A549 (cell line): ENCODE results near the gene CYP2A6.
A peak's percentile ranks its signal among the peaks of the same experiment; 100 is the strongest.

Experiments used
- ATOH8 ChIP-seq: fragments of 250-450 bp; sonication (Bioruptor Pico); IDR thresholded peaks from 2 replicates; pipeline ENCODE4 v1.5.0; 2020; ENCODE audit warnings: low read depth, mild to moderate bottlenecking, moderate library complexity
- CEBPB ChIP-seq, 2 experiments: fragments of >200 bp in 1 of 2; sonication (Bioruptor Twin) in 1 of 2; formaldehyde crosslinking in 1 of 2; IDR thresholded peaks; 2 replicates each; pipeline ENCODE4 v1.6.1; 2012 to 2016
- CHD2 ChIP-seq: fragments of 150-350 bp; IDR thresholded peaks from 2 replicates; pipeline ENCODE4 v1.6.1; 2014; ENCODE audit warnings: low read length; ENCODE audit not compliant: partially characterized antibody
- CTCF ChIP-seq: fragments of >200 bp; sonication (Bioruptor Twin); formaldehyde crosslinking; IDR thresholded peaks from 3 replicates; pipeline ENCODE4 v1.5.1; 2016
- EP300 ChIP-seq, 2 experiments: fragments of >200 bp; sonication (Bioruptor Twin); formaldehyde crosslinking; IDR thresholded peaks; 2 replicates in 1 of 2; 3 replicates in 1 of 2; pipeline ENCODE4 v1.6.1; 2016 to 2017
- FOSB ChIP-seq: fragments of 250-450 bp; sonication (Bioruptor Pico); IDR thresholded peaks from 2 replicates; pipeline ENCODE4 v1.5.0; 2020; ENCODE audit warnings: mild to moderate bottlenecking, moderate library complexity
- POLR2A ChIP-seq: IDR thresholded peaks from 2 replicates; pipeline ENCODE4 v1.6.1; 2012; ENCODE audit warnings: mild to moderate bottlenecking, low read length
- RCOR1 ChIP-seq: fragments of 150-350 bp; IDR thresholded peaks from 2 replicates; pipeline ENCODE4 v1.6.1; 2014; ENCODE audit warnings: antibody characterized with exemption, low read length, low read depth
- SREBF2 ChIP-seq: fragments of 450-650 bp; IDR thresholded peaks from 2 replicates; pipeline ENCODE4 v1.6.1; 2014; ENCODE audit warnings: mild to moderate bottlenecking, moderate library complexity
- TF ChIP-seq, protein P1 (sequence below): IDR thresholded peaks from 2 replicates; pipeline ENCODE4 v1.6.1; 2012; ENCODE audit warnings: low read depth, borderline replicate concordance
- TF ChIP-seq, protein P2 (sequence below): fragments of >200 bp; sonication (Bioruptor Twin); formaldehyde crosslinking; IDR thresholded peaks from 3 replicates; pipeline ENCODE4 v1.6.1; 2016

GRCh38 chr19:40836754-40837429 is 13.4 kb downstream of the CYP2A6 start:
- TF ChIP-seq CTCF (no peak), RCOR1 (no peak), POLR2A (no peak), FOSB (CRISPR knock-in tag) (no peak), CHD2 (no peak), CEBPB (IDR thresholded peaks at IDR 0.05) (peak in 1 of 2 experiments; percentile 33; a peak in 1 of 4 replicates), ATOH8 (CRISPR knock-in tag) (no peak), EP300 (IDR thresholded peaks at IDR 0.05) (no peak), SREBF2 (no peak)
- TF ChIP-seq, protein P1, sequence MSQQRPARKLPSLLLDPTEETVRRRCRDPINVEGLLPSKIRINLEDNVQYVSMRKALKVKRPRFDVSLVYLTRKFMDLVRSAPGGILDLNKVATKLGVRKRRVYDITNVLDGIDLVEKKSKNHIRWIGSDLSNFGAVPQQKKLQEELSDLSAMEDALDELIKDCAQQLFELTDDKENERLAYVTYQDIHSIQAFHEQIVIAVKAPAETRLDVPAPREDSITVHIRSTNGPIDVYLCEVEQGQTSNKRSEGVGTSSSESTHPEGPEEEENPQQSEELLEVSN, result no peak
- TF ChIP-seq, protein P2, sequence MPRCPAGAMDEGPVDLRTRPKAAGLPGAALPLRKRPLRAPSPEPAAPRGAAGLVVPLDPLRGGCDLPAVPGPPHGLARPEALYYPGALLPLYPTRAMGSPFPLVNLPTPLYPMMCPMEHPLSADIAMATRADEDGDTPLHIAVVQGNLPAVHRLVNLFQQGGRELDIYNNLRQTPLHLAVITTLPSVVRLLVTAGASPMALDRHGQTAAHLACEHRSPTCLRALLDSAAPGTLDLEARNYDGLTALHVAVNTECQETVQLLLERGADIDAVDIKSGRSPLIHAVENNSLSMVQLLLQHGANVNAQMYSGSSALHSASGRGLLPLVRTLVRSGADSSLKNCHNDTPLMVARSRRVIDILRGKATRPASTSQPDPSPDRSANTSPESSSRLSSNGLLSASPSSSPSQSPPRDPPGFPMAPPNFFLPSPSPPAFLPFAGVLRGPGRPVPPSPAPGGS, result no peak
